ENCODE data around the gene SCEL. TPM values are rescaled to one million over a fixed set of nuclear protein-coding genes. Genes with fewer than 3 reads are reported as not detected.

SCEL gene
- 0.50 to 0.88 TPM (median 0.72 TPM) in 5 replicates for total RNA-seq (2022; extraction: Qiagen RNA extraction)

GRCh38 chr13:77535448-77535847, at the start of gene SCEL:
Gene SCEL (plus strand): TSS chr13:77535706. CDS start chr13:77555876, 20,170 bp downstream.

Other genes with a start within 250 kb of the SCEL start
- gene MYCBP2, start 208.6 kb upstream of the SCEL start, total RNA-seq (2022; extraction: Qiagen RNA extraction), result 15.8 to 18.6 TPM (median 16.4 TPM) in 5 replicates
- 0.42 to 0.71 TPM (median 0.48 TPM) in 5 replicates for gene SLAIN1, start 162.0 kb downstream of the SCEL start, total RNA-seq (2022; extraction: Qiagen RNA extraction)

All from A549 treated with Mapracorat at 1 μM for 4 hours (cell line).